GM12878 (cell line): ENCODE results near the gene COMMD10. TPM values are rescaled to one million over a fixed set of nuclear protein-coding genes. Genes with fewer than 3 reads are reported as not detected.

Source experiments
- BCL3 ChIP-seq: IDR thresholded peaks from 2 replicates; pipeline ENCODE4 v1.6.1; 2011; ENCODE audit warnings: borderline replicate concordance, low read depth, mild to moderate bottlenecking, moderate library complexity, low read length; ENCODE audit not compliant: insufficient read depth, poor library complexity, severe bottlenecking
- BMI1 ChIP-seq: fragments of 450-650 bp; IDR thresholded peaks from 2 replicates; pipeline ENCODE4 v1.6.1; 2016; ENCODE audit warnings: mild to moderate bottlenecking, moderate library complexity, borderline replicate concordance
- BRCA1 ChIP-seq: IDR thresholded peaks from 2 replicates; pipeline ENCODE4 v1.6.1; 2011; ENCODE audit warnings: low read depth, low read length, improper control_type of control experiment
- E4F1 ChIP-seq: fragments of 450-650 bp; IDR thresholded peaks from 2 replicates; pipeline ENCODE4 v1.6.1; 2018; ENCODE audit warnings: borderline replicate concordance, mild to moderate bottlenecking; ENCODE audit not compliant: partially characterized antibody
- ESRRA ChIP-seq: IDR thresholded peaks from 2 replicates; pipeline ENCODE4 v1.6.1; 2012; ENCODE audit warnings: mild to moderate bottlenecking, low read length, improper control_type of control experiment
- IKZF1 ChIP-seq: fragments of 450-650 bp; conservative IDR thresholded peaks from 2 replicates; pipeline ENCODE4 v1.6.1; 2017; ENCODE audit warnings: antibody characterized with exemption, mild to moderate bottlenecking
- MTA2 ChIP-seq: fragments of 450-650 bp; IDR thresholded peaks from 2 replicates; pipeline ENCODE4 v1.6.1; 2016; ENCODE audit warnings: low read depth, mild to moderate bottlenecking, moderate library complexity
- MYB ChIP-seq: fragments of 150-350 bp; IDR thresholded peaks from 2 replicates; pipeline ENCODE4 v1.6.1; 2014; ENCODE audit warnings: mild to moderate bottlenecking, low read depth, low read length, borderline replicate concordance
- MYC ChIP-seq: IDR thresholded peaks from 2 replicates; pipeline ENCODE4 v1.6.1; 2011; ENCODE audit warnings: mild to moderate bottlenecking, low read length, moderate library complexity, inconsistent platforms; ENCODE audit not compliant: insufficient read depth, insufficient replicate concordance, insufficient read length, severe bottlenecking
- NKRF ChIP-seq: fragments of 450-650 bp; conservative IDR thresholded peaks from 2 replicates; pipeline ENCODE4 v1.6.1; 2017; ENCODE audit warnings: mild to moderate bottlenecking, moderate library complexity
- RAD21 ChIP-seq: IDR thresholded peaks from 2 replicates; pipeline ENCODE4 v1.6.1; 2011; ENCODE audit warnings: mild to moderate bottlenecking, low read depth, low read length, moderate library complexity; ENCODE audit not compliant: insufficient read depth
- RCOR1 ChIP-seq: conservative IDR thresholded peaks from 2 replicates; pipeline ENCODE4 v1.6.1; 2012; ENCODE audit warnings: low read depth, low read length, improper control_type of control experiment
- SKIL ChIP-seq: fragments of 450-650 bp; IDR thresholded peaks from 2 replicates; pipeline ENCODE4 v1.6.1; 2017; ENCODE audit warnings: mild to moderate bottlenecking, low read depth, inconsistent platforms; ENCODE audit not compliant: poor library complexity, severe bottlenecking
- SP1 ChIP-seq: IDR thresholded peaks from one replicate; pipeline ENCODE4 v1.6.1; 2011; ENCODE audit warnings: low read depth, low read length
- ZNF274 ChIP-seq: IDR thresholded peaks from one replicate; pipeline ENCODE4 v1.8.0; 2011; ENCODE audit not compliant: insufficient read length, insufficient read depth
- ZNF687 ChIP-seq: fragments of 450-650 bp; IDR thresholded peaks from 2 replicates; pipeline ENCODE4 v1.6.1; 2017; ENCODE audit warnings: mild to moderate bottlenecking, moderate library complexity
- polyA plus RNA-seq, 11 experiments: library from polyadenylated mRNA; depleted of rRNA in 4 of 11; unstranded in 6 of 11; stranded (reverse) in 5 of 11; fragments of >200 nt; fragmentation: Nextera tagmentation in 4 of 11; fragmentation: Illumina TruSeq in 1 of 11; extraction: Ambion mirVana in 4 of 11; extraction: Trizol in 1 of 11; gene quantifications; 1 replicate in 1 of 11; 2 replicates in 10 of 11; pipeline versions ENCODE4 v1.2.1 to v1.2.3, GENCODE V29; 2011 to 2016; ENCODE audit warnings: inconsistent platforms in 2 of 11, missing spikeins in 2 of 11, low read depth in 1 of 11
- total RNA-seq, 4 experiments: library from RNA; depleted of rRNA in 3 of 4; stranded (reverse); fragments of >200 nt in 3 of 4; fragmentation: Illumina TruSeq in 1 of 4; extraction: Trizol in 1 of 4; gene quantifications; 2 replicates each; pipeline versions ENCODE4 v1.2.1 to v1.2.3, GENCODE V29; 2013 to 2021

Gene COMMD10
- total and polyA plus RNA-seq, 10 of the 15 experiments (the other 5 are each of a cell fraction or from before 2014, with no cell fraction given): 19.6 to 98.7 (median 28.0) TPM

- no peak for TF ChIP-seq ZNF687
- no peak for TF ChIP-seq ESRRA
- no peak for TF ChIP-seq ZNF274
- no peak for TF ChIP-seq MYC
- peak; percentile 50 for TF ChIP-seq MTA2
- no peak for TF ChIP-seq BRCA1
- TF ChIP-seq BCL3: no peak
- TF ChIP-seq RCOR1: no peak
- TF ChIP-seq NKRF: no peak
- no peak for TF ChIP-seq SKIL
- no peak for TF ChIP-seq BMI1
- TF ChIP-seq MYB: no peak
- no peak for TF ChIP-seq SP1
- TF ChIP-seq IKZF1: 0 out of 2 replicates have a peak, but pooled peaks have one; percentile 18
- TF ChIP-seq RAD21: no peak
- TF ChIP-seq E4F1: no peak
Measured at GRCh38 chr5:116038817-116039216, 46.0 kb upstream of the COMMD10 start (continued).
